Activated naive CD8-positive, alpha-beta T cell treated with anti-CD3 and anti-CD28 coated beads, Interleukin-2, amount 50 U/mL, for 24 hours (primary cell): ENCODE data around the gene FANCL.
"Not testable (repeated sequence)": the region's sequence is repeated elsewhere in the genome, so short reads cannot be mapped to it uniquely, and the experiment has no call there.

Experiments
- ATAC-seq: fragments of 150-1000 bp; cut with Tn5 transposase; one replicate; pipeline ENCODE4 v1.10.0; 2021
- DNase-seq: peaks from one replicate; pipeline ENCODE4 v3.0.0; 2021
- H3K27ac Mint-ChIP-seq: one replicate; pipeline ENCODE4 v1.8.0; 2021; ENCODE audit warnings: mild to moderate bottlenecking, mixed read lengths
- H3K27me3 Mint-ChIP-seq: one replicate; pipeline ENCODE4 v1.8.0; 2021; ENCODE audit warnings: mixed read lengths
- H3K36me3 Mint-ChIP-seq: one replicate; pipeline ENCODE4 v1.8.0; 2021; ENCODE audit warnings: low read depth, mixed read lengths
- H3K4me1 Mint-ChIP-seq: one replicate; pipeline ENCODE4 v1.8.0; 2021; ENCODE audit warnings: mixed read lengths
- H3K4me3 Mint-ChIP-seq: one replicate; pipeline ENCODE4 v1.8.0; 2021; ENCODE audit warnings: mild to moderate bottlenecking, moderate library complexity, mixed read lengths
- H3K9me3 Mint-ChIP-seq: one replicate; pipeline ENCODE4 v1.8.0; 2021; ENCODE audit warnings: mixed read lengths

Gene FANCL

DNA sequence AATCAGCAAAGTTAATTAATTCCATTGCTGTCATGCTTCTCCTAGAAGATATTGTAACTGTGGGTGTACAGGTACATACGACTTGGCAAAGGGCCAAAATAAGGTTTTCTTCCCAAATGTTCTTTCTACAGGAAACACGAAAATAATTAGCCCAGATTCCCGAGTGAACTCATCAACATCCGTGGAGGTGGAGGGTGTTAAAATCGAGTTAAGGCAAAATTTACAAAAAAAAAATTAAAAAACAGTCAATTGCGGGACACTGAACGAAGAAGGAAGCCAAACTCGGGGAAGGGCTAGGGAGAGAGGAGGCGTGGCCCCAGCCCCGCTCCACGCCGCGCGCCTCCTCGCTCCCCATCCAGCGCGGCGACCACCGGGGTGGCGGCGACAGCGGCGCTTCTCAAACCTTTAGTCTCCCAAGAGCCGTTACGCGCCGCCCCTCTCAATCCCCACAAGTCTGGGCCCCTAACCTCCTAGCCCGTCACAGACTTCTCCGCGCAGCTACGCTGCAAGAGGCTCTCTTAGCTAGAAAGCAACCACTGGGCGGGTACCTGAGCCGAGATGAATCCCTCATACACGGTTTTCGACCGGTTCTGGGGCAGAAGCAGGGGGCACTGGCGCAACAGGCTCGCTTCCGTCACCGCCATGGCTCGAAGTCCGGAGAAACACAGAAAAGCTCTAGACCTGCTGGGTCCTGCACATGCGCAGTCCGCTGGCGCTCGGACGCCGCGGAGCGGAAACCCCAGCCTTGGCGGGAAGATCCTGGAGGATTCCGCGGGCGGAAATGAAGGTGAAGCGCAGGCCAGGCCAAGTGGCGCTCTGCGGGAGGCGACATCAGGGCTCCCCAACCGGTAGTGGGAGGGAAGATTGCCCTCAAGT lies at the start of gene FANCL:
Gene FANCL, minus strand, starts transcription at position 656 of the 876 bp plus-strand sequence. Its CDS starts 12 bp downstream, at position 644.
- peak; percentile 87 for DNase-seq
- H3K9me3 Mint-ChIP-seq, result no peaks in the 10 kb centered on the region
- H3K27me3 Mint-ChIP-seq, result peaks cover 6% of the 10 kb centered on the region
- peak within 1 kb of the TSS; percentile 93 for H3K27ac Mint-ChIP-seq
- ATAC-seq, result peak; percentile 81
- H3K4me3 Mint-ChIP-seq, result peak within 1 kb of the TSS; percentile 92
- peaks cover 4% of the 10 kb centered on the region for H3K36me3 Mint-ChIP-seq
- H3K4me1 Mint-ChIP-seq, result peaks cover 39% of the 10 kb centered on the region

DNA sequence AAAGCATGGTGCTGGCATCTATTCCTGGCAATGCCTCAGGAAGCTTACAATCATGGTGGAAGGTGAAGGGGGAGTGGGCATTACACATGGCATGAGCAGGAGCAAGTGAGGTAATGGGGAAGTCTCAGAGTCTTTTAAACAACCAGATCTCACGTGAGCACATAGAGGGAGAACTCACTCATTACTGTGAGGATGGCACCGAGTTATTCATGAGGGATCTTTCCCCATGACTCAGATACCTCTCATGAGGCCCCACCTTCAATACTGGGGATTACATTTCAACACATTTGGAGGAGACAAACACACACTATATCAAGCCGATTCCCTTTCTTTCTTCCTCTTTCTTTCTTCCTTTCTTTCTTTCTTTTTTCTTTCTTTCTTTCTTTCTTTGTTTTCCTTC lies 47.9 kb upstream of the FANCL start:
- H3K4me1 Mint-ChIP-seq, result no peaks in the 10 kb centered on the region
- DNase-seq (no peak), ATAC-seq (no peak)
- no peak overlapping the region for H3K4me3 Mint-ChIP-seq
- no peak overlapping the region for H3K27ac Mint-ChIP-seq
- H3K9me3 Mint-ChIP-seq, result no peaks in the 10 kb centered on the region
- H3K27me3 Mint-ChIP-seq, result peaks cover 10% of the 10 kb centered on the region
- H3K36me3 Mint-ChIP-seq, result no peaks in the 10 kb centered on the region

DNA sequence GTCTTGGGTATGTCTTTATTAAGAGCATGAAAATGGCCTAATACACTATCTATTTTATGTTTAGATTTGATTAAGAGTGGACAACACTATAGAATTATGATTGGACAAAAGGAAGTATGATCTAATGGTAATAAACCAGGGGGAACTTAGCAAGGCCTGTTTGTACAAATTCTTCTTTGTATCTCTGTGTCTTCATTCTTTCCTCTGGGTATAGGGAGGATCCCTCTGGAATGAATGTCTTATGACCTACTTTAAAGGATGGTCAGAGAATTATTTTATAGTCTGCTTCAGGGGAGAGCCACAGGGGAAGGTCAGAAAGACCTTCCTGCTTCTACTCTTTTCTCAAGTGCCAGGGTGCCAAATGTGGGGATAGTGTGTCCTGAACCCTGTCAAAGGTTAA lies 42.8 kb upstream of the FANCL start:
- Mint-ChIP-seq H3K4me3 (no peak overlapping the region), H3K27me3 (peaks cover 8% of the 10 kb centered on the region), H3K27ac (no peak overlapping the region), H3K36me3 (no peaks in the 10 kb centered on the region), H3K9me3 (no peaks in the 10 kb centered on the region), H3K4me1 (no peaks in the 10 kb centered on the region)
- ATAC-seq, result no peak
- no peak for DNase-seq

DNA sequence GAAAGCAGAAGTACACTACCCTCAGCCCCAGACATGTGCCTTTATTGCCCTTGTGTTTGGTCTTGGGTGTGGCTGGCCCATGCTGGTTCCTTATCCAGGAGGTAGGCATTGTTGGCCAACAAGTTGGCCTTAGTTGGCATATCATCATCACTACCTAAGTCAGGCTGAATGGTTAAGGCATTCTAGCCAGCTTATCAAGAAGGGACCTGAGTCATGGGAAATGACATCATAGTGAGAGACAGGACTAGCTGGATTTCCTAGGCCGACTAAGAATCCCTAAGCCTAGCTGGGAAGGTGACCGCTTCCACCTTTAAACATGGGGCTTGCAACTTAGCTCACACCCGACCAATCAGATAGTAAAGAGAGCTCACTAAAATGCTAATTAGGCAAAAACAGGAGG lies 34.0 kb upstream of the FANCL start:
- DNase-seq, H3K9me3 Mint-ChIP-seq, H3K36me3 Mint-ChIP-seq, H3K4me1 Mint-ChIP-seq, H3K27ac Mint-ChIP-seq, H3K27me3 Mint-ChIP-seq, H3K4me3 Mint-ChIP-seq, ATAC-seq: not testable (repeated sequence)

DNA sequence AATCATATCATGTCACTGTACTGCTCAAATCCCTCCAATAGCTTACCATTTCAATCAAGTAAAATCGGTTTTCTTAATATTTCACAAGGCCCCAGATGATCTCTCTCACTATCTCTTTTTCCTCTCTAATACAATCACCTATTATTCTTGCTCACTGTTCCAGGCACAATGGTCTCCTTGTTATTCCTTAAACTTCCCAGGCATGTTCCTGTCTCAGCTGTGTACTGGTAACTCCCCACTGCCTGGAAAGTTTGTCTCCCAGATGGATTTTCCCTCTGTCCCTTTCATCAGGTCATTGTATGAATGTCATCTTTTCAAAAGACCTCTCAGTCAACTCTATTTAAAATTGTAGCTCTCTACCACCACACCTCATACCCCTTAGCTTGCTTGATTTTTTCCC lies 30.7 kb upstream of the FANCL start:
- Mint-ChIP-seq H3K27ac (no peak overlapping the region), H3K27me3 (peaks cover 4% of the 10 kb centered on the region), H3K4me1 (no peaks in the 10 kb centered on the region), H3K36me3 (no peaks in the 10 kb centered on the region), H3K9me3 (no peaks in the 10 kb centered on the region), H3K4me3 (no peak overlapping the region)
- ATAC-seq (no peak), DNase-seq (no peak)

DNA sequence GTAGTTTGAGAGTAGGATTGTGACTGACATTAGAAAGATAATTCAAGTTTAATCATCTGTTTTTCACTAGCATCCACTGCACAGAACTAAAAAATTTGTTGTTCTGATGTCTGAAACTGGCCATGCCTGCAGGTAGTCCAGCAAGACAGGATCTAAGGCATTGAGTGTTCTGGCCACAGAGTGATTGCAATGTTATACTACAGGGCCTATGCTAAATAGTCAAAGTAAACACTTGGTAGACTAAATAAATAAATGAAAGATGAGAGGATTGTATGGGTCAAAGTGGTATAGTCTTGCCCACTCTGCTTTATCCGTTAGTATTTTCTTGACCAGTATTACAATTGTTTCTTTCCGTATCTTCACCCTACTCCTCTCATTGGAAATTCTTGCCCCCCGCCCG lies 27.6 kb upstream of the FANCL start:
- ATAC-seq (no peak), DNase-seq (no peak)
- Mint-ChIP-seq H3K36me3 (no peaks in the 10 kb centered on the region), H3K27ac (no peak overlapping the region), H3K4me3 (no peak overlapping the region), H3K27me3 (peaks cover 4% of the 10 kb centered on the region), H3K9me3 (no peaks in the 10 kb centered on the region), H3K4me1 (no peaks in the 10 kb centered on the region)

DNA sequence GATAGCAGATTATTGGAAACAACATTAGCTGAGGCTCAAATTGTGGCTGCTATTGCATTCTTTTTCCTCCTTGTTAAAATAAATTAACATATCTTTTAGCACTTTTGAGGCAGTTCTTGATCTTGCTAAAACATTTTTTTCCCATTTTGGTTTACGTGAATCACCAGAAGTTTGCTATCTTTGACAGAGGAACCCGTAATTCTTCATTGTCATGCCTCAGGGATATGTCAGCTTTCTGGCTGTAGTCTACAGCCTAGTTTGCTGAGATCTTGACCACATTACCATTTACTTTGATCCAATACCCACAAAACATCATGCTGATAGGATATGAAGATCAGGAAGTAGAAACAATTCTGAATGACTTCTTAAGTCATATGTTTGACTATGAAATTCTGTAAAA lies 25.1 kb upstream of the FANCL start:
- H3K9me3 Mint-ChIP-seq, result peaks cover 8% of the 10 kb centered on the region
- peaks cover 2% of the 10 kb centered on the region for H3K4me1 Mint-ChIP-seq
- DNase-seq (no peak), ATAC-seq (no peak)
- no peak overlapping the region for H3K4me3 Mint-ChIP-seq
- peaks cover 6% of the 10 kb centered on the region for H3K27me3 Mint-ChIP-seq
- no peaks in the 10 kb centered on the region for H3K36me3 Mint-ChIP-seq
- no peak overlapping the region for H3K27ac Mint-ChIP-seq

DNA sequence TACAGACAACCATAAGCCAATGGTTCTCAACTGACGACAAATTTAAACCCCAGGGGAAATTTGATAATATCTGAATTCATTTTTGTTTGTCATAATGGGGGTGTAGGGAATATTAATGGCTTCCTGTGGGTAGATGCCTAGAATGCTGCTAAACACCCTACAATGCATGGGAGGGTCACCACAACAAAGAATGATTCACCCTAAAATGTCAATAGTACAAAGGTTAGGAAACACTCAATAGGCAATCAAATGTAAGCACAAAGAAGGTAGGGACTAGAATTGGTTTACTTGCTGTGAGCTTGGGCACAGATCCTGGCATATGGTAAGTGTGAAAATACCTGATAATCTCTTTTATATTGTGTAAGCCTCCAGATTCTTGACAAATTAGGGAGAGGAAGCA lies 20.1 kb upstream of the FANCL start:
- Mint-ChIP-seq H3K27ac (no peak overlapping the region), H3K36me3 (peaks cover 3% of the 10 kb centered on the region), H3K4me3 (no peak overlapping the region), H3K4me1 (peaks cover 9% of the 10 kb centered on the region), H3K9me3 (peaks cover 22% of the 10 kb centered on the region), H3K27me3 (peaks cover 9% of the 10 kb centered on the region)
- DNase-seq (no peak), ATAC-seq (no peak)

DNA sequence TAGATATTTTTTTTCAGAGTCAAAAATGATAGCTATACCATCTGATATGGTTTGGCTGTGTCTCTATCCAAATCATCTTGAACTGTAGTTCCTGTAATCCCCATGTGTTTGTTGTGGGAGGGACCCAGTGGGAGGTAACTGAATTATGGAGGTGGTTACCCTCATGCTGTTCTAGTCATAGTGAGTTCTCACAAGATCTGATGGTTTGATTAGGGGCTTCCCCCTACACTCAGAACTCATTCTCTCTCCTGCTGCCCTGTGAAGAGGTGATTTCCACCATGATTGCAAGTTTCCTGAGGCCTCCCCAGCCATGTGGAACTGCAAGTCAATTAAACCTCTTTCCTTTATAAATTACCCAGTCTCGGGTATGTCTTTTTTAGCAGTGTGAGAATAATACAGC lies 17.3 kb upstream of the FANCL start:
- H3K36me3 Mint-ChIP-seq, H3K4me1 Mint-ChIP-seq, H3K27ac Mint-ChIP-seq, H3K4me3 Mint-ChIP-seq: not testable (repeated sequence)
- DNase-seq (peak; percentile 5), ATAC-seq (peak; percentile 94)
- Mint-ChIP-seq H3K9me3 (peaks cover 22% of the 10 kb centered on the region), H3K27me3 (peaks cover 14% of the 10 kb centered on the region)

DNA sequence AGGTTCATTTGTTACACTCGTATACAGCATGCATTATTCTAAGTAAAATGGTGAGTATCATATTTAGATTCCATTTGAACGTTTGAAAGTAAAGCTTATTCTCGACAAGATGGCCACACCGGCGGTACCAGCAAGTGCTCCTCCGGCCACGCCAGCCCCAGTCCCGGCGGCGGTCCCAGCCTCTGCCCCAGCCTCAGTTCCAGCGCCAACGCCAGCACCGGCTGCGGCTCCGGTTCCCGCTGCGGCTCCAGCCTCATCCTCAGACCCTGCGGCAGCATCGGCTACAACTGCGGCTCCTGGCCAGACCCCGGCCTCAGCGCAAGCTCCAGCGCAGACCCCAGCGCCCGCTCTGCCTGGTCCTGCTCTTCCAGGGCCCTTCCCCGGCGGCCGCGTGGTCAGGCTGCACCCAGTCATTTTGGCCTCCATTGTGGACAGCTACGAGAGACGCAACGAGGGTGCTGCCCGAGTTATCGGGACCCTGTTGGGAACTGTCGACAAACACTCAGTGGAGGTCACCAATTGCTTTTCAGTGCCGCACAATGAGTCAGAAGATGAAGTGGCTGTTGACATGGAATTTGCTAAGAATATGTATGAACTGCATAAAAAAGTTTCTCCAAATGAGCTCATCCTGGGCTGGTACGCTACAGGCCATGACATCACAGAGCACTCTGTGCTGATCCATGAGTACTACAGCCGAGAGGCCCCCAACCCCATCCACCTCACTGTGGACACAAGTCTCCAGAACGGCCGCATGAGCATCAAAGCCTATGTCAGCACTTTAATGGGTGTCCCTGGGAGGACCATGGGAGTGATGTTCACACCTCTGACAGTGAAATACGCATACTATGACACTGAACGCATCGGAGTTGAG lies 10.4 kb upstream of the FANCL start:
- DNase-seq, H3K27ac Mint-ChIP-seq, H3K9me3 Mint-ChIP-seq, H3K4me3 Mint-ChIP-seq, H3K36me3 Mint-ChIP-seq, H3K4me1 Mint-ChIP-seq, ATAC-seq, H3K27me3 Mint-ChIP-seq: not testable (repeated sequence)

DNA sequence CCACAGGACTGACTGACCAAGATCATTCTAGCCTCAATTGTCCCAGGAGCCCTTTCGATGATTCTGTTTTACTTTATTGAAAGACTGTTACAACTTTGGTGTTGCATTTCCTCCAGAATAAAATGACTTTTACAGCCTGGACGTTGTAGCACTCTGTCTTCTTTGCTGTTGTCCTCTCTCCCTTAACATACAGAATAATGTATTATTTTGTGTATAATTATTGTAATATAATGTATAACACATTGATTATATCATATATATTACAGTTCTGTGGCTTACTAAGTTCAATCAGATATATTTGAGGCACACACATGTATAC lies 380 bp upstream of the FANCL start:
- ATAC-seq, result no peak
- no peak for DNase-seq
- Mint-ChIP-seq H3K4me1 (peaks cover 36% of the 10 kb centered on the region), H3K4me3 (peak overlapping the region; percentile 92), H3K9me3 (no peaks in the 10 kb centered on the region), H3K27ac (peak overlapping the region; percentile 93), H3K27me3 (peaks cover 7% of the 10 kb centered on the region), H3K36me3 (peaks cover 4% of the 10 kb centered on the region)

DNA sequence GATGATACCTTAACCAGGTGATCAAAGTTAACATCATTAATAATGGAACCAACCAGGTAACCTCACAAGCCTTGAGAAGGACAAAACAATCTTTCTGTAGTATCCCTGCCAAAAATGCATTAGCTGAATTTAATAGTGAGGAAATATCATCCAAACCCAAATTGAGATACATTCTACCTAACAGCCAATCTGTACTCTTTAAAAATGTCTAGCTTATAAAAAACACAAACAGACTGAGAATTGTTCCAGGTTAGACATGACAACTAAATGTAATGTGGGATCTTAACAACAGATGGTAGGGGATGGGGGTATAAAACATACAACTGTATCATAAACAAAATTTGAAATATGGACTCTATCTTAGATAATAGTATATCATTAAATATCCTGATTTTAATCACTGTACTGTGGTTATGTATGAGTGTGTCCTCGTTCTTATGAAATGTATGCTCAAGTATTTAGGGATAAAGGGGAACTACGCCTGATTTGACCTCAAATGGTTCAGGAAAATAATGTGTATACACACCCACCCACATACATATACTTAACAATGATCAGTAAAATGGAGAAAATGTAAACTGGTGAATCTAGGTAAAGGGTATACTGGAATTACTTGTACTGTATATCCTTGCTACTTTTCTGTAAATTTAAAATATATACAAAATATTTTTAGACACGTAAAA lies 1.7 kb downstream of the FANCL start:
- Mint-ChIP-seq H3K4me1 (peaks cover 42% of the 10 kb centered on the region), H3K36me3 (peaks cover 7% of the 10 kb centered on the region), H3K27ac (no peak overlapping the region), H3K27me3 (peaks cover 3% of the 10 kb centered on the region), H3K9me3 (no peaks in the 10 kb centered on the region), H3K4me3 (peak overlapping the region; percentile 44)
- ATAC-seq (no peak), DNase-seq (no peak)

DNA sequence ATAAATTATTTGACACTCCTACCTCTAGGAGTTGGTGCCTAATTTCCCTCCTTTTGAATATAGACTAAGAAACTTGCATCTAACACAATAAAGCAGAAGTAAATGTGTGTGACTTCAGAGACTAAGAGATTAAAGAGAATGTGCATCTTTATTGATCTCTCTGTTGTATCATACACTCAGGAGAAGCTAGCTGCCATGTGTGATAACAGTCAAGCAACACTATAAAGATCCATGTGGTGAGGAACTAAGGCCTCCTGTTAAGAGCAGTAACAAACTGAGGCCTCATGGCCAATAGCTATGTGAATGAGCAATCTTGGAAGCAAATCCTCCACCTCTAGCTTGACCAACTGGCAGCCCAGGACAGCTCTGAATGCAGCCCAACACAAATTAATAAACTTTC lies 3.4 kb downstream of the FANCL start:
- Mint-ChIP-seq H3K27me3 (peaks cover 2% of the 10 kb centered on the region), H3K36me3 (peaks cover 7% of the 10 kb centered on the region), H3K4me1 (peaks cover 52% of the 10 kb centered on the region), H3K4me3 (no peak overlapping the region), H3K9me3 (no peaks in the 10 kb centered on the region), H3K27ac (no peak overlapping the region)
- no peak for DNase-seq
- ATAC-seq, result no peak

DNA sequence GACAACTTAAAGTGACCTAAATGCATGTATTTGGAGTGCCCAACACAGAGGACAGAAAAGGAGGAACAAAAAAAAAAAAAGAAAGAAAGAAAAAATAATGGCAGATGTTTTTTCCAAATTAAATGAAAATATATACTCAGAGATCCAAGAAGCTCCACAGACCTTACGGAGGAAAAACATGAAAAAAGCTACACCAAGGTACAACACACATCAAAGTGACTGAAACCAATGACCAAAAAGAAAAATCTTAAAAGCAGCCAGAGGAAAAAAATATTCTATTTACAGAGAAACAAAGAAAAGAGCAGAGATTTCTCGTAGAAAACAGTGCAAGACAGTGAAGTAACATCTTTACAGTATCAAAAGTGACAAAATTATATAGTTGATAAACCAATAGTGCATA lies 5.1 kb downstream of the FANCL start:
- Mint-ChIP-seq H3K4me3 (no peak overlapping the region), H3K4me1 (peaks cover 47% of the 10 kb centered on the region), H3K27me3 (no peaks in the 10 kb centered on the region), H3K36me3 (peaks cover 7% of the 10 kb centered on the region), H3K27ac (no peak overlapping the region), H3K9me3 (no peaks in the 10 kb centered on the region)
- no peak for ATAC-seq
- DNase-seq, result no peak

DNA sequence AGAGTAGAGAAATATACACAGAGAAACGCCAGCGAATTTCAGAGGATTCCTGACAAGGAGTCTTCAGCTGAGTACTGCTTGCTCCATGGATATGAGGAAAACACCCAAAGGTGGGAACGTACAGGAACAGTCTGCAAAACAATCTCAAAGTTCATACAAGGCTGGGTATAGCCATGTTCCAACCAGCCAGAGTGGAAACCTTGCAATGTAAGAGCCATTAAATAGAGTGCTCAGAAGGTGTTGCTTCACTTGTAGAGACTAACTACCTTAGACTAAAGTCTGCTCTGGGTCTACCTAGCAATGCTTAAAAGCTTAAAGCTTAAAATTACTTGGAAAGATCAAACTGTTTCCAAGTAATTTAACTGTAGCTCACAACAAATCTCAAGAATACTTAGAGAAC lies 6.0 kb downstream of the FANCL start:
- no peak overlapping the region for H3K4me3 Mint-ChIP-seq
- no peak overlapping the region for H3K27ac Mint-ChIP-seq
- peaks cover 42% of the 10 kb centered on the region for H3K4me1 Mint-ChIP-seq
- ATAC-seq (no peak), DNase-seq (no peak)
- no peaks in the 10 kb centered on the region for H3K9me3 Mint-ChIP-seq
- H3K27me3 Mint-ChIP-seq, result no peaks in the 10 kb centered on the region
- peaks cover 7% of the 10 kb centered on the region for H3K36me3 Mint-ChIP-seq
